Epithelial cell of prostate (primary cell): ENCODE data around the gene TMEM151A.
"Not testable (repeated sequence)": the region's sequence is repeated elsewhere in the genome, so short reads cannot be mapped to it uniquely, and the experiment has no call there.

Experiments
- DNase-seq: peaks from one replicate; pipeline ENCODE4 v3.0.0-alpha.2; 2011; ENCODE audit warnings: low read depth, low spot score
- H3K27ac ChIP-seq: fragments of 450-650 bp; 2 replicates; pipeline ENCODE4 v1.5.1; 2017; ENCODE audit warnings: mild to moderate bottlenecking

TMEM151A gene

GRCh38 chr11:66291706-66292542 is at the start of gene TMEM151A:
Gene TMEM151A, plus strand, starts transcription at chr11:66291894. Its CDS starts 120 bp downstream, at chr11:66292014.
- no peak within 1 kb of the TSS for H3K27ac ChIP-seq
- DNase-seq: no peak

- no peak for DNase-seq
- no peak overlapping the region for H3K27ac ChIP-seq
Observed at GRCh38 chr11:66242095-66242765, 49.5 kb upstream of the TMEM151A start.

GRCh38 chr11:66243782-66244535 is 47.7 kb upstream of the TMEM151A start:
- DNase-seq: no peak
- H3K27ac ChIP-seq: no peak overlapping the region

GRCh38 chr11:66247295-66247694 is 44.4 kb upstream of the TMEM151A start:
- no peak for DNase-seq
- no peak overlapping the region for H3K27ac ChIP-seq

- H3K27ac ChIP-seq: no peak overlapping the region
- no peak for DNase-seq
Observed at GRCh38 chr11:66247801-66248200, 43.9 kb upstream of the TMEM151A start.

- no peak for DNase-seq
- no peak overlapping the region for H3K27ac ChIP-seq
Observed at GRCh38 chr11:66248903-66249302, 42.8 kb upstream of the TMEM151A start.

GRCh38 chr11:66251809-66252208 is 39.9 kb upstream of the TMEM151A start:
- H3K27ac ChIP-seq: no peak overlapping the region
- no peak for DNase-seq

- H3K27ac ChIP-seq, DNase-seq: not testable (repeated sequence)
Observed at GRCh38 chr11:66253081-66253480, 38.6 kb upstream of the TMEM151A start.

- H3K27ac ChIP-seq: peak overlapping the region; percentile 72
- DNase-seq: no peak
Observed at GRCh38 chr11:66258473-66258893, 33.2 kb upstream of the TMEM151A start.

GRCh38 chr11:66259225-66259624 is 32.5 kb upstream of the TMEM151A start:
- no peak overlapping the region for H3K27ac ChIP-seq
- no peak for DNase-seq

- DNase-seq: no peak
- no peak overlapping the region for H3K27ac ChIP-seq
Observed at GRCh38 chr11:66259956-66260355, 31.7 kb upstream of the TMEM151A start.

GRCh38 chr11:66261578-66261977 is 30.1 kb upstream of the TMEM151A start:
- DNase-seq: no peak
- H3K27ac ChIP-seq: no peak overlapping the region

- DNase-seq: no peak
- H3K27ac ChIP-seq: no peak overlapping the region
Observed at GRCh38 chr11:66262191-66262590, 29.5 kb upstream of the TMEM151A start.

- H3K27ac ChIP-seq: no peak overlapping the region
- no peak for DNase-seq
Observed at GRCh38 chr11:66262696-66263095, 29.0 kb upstream of the TMEM151A start.

GRCh38 chr11:66263231-66263630 is 28.5 kb upstream of the TMEM151A start:
- no peak overlapping the region for H3K27ac ChIP-seq
- no peak for DNase-seq

- no peak overlapping the region for H3K27ac ChIP-seq
- DNase-seq: no peak
Observed at GRCh38 chr11:66263785-66264184, 27.9 kb upstream of the TMEM151A start.

- no peak overlapping the region for H3K27ac ChIP-seq
- DNase-seq: no peak
Observed at GRCh38 chr11:66264383-66264782, 27.3 kb upstream of the TMEM151A start.

- H3K27ac ChIP-seq: no peak overlapping the region
- no peak for DNase-seq
Observed at GRCh38 chr11:66264914-66265313, 26.8 kb upstream of the TMEM151A start.

GRCh38 chr11:66265531-66266377 is 25.9 kb upstream of the TMEM151A start:
- no peak overlapping the region for H3K27ac ChIP-seq

More at GRCh38 chr11:66265531-66266377, 25.9 kb upstream of the TMEM151A start:
- no peak for DNase-seq
